HG03558 (cell line): ENCODE measurements around the gene SLC16A5.
"Not testable (repeated sequence)": the region's sequence is repeated elsewhere in the genome, so short reads cannot be mapped to it uniquely, and the experiment has no call there.

Experiments used
- ATAC-seq: cut with Tn5 transposase; IDR thresholded peaks from one replicate; pipeline ENCODE4 v1.9.1; 2021; ENCODE audit warnings: moderate number of reproducible peaks; ENCODE audit not compliant: unreplicated experiment; ENCODE audit errors: extremely low read depth

SLC16A5 gene

DNA sequence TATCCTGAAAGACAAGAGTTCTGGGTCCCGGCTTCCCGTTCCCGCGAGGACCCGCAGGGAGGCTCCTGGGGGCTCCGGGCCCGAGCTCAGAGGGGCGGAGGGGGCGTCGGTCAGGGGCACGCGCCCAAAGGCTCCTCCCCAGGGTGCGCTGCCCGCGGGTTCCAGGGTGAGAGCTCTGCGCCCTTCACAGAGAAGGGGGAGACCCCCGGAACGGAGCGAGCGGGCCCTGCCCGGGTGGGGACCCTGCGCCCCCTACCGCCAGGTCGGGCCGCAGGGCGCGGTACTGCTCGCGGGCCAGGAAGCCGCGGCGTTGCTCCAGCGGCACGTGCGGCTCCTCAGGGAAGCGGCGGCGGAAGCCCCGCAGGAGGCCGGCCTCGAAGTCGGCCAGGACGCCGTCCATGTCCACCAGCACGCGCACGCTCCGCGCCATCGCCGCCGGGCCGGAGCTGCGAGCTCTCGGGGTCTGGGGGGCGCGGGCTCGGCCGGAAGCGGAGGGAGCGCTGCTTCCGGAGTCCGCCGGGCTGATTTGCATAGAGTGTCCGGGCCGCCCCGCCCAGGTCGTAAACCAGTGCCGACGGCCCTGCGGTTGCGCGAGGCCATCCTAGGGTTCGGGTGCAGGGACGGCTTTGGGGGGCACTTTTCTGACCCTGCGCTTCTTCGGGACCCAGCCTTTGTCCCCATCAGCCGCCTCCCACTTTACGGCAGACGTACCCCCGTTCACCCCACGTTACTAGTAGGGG is 43.7 kb downstream of the SLC16A5 start, which contains the start of gene NT5C:
Gene NT5C, minus strand, starts transcription at position 465 of the 740 bp plus-strand sequence. Its CDS starts 35 bp downstream, at position 430.
- peak; percentile 44 for ATAC-seq

DNA sequence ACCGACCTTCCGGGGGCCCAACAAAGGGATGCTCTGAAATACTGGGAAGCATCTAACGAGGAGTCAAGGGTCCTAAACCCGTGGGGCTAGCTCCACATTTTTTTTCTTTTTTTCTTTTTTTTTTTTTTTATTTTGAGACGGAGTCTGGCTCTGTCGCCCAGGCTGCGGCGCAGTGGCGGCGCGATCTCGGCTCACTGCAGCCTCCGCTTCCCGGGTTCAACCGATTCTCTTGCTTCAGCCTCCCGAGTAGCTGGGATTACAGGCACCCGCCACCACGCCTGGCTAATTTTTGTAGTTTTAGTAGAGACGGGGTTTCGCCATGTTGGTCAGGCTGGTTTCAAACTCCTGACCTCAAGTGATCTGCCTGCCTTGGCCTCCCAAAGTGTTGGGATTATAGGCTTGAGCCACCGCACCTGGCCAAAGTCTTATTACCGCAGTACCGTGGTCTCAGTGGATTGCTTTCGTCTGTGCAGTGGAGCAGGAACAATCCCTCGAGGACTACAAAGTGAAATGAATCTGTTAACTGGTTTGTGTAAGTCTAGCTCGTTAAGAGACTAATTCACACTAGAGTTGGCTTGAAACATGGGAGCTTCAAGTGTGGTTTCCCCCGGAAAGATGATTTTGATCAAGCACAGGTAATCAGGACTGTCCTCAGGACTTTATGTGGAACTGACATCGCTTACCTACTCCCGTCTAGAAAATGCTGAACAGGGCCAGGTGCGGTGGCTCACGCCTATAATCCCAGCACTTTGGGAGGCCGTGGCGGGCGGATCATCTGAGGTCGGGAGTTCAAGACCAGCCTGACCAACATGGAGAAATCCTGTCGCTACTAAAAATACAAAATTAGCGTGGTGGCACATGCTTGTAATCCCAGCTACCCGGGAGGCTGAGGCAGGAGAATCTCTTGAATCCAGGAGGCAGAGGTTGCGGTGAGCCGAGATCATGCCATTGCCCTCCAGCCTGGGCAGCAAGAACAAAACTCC is 44.6 kb downstream of the SLC16A5 start:
- not testable (repeated sequence) for ATAC-seq

DNA sequence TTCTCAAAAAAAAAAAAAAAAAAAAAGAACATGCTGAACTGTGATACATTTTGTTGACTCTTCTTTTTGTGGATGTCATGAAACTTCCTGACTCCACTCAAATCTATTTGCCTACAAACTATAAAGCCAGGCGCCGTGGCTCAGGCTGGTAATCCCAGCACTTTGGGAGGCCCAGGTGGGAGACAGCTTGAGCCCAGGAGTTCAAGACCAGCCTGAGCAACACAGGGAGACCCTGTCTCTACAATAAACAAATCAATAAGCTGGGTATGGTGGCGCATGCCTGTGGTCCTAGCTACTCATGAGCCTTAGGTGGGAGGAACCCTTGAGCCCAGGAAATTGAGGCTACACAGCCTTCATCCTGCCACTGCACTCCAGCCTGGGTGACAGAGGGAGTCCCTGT is 45.2 kb downstream of the SLC16A5 start:
- no peak for ATAC-seq

DNA sequence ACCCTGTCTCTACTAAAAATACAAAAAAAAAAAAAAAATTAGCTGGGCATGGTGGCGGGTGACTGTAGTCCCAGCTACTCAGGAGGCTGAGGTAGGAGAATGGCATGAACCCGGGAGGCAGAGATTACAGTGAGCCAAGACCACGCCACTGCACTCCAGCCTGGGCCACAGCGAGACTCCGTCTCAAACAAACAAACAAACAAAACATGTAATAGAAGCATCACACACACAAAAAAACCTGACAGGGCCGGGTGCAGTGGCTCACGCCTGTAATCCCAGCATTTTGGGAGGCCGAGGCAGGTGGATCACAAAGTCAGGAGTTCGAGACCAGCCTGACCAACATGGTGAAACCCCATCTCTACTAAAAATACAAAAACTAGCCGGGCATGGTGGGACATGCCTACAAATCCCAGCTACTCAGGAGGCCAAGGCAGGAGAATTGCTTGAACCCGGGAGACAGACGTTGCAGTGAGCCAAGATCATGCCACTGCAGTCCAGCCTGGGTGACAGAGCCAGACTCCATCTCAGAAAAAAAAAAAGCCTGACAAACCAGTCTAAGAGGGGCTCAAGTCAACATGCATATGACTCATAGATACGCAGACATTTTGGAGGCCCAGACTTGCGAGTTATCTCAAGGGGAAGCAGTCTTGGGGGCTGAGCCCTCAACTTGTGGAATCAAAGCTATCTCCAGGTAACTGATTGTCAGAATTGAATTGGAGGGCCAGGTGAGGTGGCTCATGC is 46.0 kb downstream of the SLC16A5 start:
- not testable (repeated sequence) for ATAC-seq

DNA sequence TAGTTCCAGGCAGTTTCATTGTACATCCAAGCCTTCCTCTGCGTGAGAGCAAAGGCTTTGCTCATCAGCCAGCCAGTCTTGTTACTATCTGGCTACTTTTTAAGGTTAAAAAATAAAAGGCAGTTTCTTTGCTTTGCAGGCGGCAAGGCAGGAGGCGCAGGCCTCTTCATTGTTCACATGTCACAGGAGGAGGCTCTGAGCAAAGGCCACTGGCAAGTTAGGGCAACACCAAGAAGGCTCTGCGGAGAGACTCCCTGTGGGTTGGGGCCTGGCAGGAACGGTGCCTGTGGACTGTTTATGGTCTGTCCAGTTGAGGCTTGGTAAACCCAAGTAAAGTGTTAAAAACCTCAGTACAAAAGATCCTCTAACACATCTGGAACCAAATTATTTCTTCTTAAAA is 47.7 kb downstream of the SLC16A5 start:
- ATAC-seq = no peak

DNA sequence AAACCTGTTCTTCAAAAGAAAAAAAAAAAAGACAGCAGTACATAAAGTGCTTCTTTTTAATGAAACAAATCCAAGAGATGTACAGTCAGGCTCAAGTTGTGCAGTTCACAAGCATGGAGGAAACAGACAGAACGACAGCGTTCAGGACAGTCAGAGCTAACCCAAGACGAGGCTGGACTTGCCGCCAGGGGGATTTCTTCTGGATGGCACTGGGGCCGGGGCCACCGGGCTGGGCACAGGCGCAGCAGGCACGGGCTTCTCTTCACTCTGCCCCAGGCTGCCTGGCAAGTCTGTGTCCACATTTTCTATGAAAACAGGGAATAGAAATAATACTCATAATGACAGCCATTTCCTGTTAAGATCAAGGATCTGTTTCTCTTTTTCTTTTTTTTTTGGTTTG is 48.2 kb downstream of the SLC16A5 start:
- no peak for ATAC-seq

DNA sequence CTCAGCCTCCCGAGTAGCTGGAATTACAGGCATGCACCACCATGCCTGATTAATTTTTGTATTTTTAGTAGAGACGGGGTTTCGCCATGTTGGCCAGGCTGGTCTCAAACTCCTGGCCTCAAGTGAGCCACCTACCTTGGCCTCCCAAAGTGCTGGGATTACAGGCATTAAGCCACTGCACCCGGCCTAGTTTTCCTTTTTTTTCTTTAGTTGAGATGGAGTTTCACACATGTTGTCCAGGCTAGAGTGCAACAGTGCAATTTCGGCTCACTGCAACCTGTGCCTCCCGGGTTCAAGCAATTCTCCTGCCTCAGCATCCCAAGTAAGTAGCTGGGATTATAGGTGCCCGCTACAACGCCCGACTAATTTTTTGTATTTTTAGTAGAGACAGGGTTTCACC is 50.0 kb downstream of the SLC16A5 start:
- ATAC-seq = not testable (repeated sequence)

DNA sequence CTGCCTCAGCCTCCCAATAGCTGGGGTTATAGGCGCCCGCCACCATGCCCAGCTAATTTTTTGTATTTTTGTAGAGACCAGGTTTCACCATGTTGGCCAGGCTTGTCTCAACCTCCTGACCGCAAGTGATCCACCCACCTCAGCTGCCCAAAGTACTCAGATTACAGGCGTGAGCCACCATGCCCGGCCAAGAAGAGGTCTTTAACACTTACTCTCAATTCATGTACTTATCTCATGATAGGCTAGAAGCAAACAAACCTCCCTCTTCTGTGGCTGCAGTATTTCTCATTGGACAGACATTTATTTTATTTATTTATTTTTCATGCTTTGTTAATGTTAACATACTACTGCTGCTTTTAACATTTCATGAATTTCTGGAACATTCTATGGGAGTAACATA is 50.8 kb downstream of the SLC16A5 start:
- ATAC-seq = no peak

DNA sequence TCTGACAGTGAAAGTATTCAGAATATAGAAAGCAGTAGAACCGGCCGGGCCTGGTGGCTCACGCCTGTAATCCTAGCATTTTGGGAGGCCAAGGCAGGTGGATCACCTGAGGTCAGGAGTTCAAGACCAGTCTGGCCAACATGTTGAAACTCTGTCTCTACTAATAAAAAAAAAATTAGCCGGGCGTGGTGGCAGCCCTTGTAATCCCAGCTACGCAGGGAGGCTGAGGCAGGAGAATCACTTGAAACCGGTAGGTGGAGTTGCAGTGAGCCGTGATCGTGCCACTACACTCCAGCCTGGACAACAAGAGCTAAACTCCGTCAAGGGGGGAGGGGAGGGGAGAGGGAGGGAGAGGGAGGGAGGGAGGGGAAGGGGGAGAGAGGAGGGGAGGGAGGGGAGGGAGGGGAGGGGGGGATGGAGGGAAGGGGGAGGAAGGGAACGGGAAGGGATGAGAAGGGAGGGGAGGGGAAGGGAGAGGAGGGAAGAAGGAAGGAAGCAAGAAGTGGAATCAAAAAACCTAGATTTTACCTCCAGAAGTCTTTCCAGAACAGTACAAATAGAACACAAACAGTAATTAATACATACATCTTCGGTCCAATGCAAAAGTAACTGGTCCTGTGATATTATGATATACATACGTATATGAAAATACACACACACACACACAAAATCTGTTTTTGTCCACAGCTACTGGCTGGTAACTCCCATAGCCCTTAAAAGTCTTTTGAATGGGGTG is 54.6 kb downstream of the SLC16A5 start:
- no peak for ATAC-seq

DNA sequence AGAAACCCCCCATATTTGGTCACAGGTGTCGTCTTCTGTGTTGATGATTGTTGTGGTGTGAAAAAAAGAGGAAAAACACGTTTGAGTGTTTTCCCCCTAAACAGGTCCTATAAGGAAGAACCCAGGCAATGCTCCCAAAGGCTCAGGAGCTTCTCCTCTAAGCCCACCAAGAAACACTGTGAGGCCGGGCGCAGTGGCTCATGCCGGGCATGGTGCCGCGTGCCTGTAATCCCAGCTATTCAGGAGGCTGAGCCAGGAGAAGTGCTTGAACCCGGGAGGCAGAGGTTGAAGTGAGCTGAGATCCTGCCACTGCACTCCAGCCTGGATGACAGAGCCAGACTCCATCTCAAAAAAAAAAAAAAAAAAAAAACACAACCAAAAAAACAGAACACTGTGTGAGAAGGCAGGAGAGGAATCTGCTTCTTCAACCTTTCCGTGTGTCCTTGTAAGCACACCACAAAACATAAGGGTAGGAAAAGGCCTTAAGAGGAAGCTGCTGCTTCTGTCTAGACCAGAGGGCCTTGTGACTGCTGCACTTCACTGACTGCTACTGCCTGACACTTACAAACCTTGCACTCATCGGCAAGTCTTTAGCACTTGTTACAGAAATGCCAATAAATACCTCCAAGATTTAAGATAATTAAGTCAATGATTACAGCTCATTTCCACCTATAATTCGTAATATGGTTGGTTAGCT is 57.2 kb downstream of the SLC16A5 start:
- ATAC-seq = no peak

DNA sequence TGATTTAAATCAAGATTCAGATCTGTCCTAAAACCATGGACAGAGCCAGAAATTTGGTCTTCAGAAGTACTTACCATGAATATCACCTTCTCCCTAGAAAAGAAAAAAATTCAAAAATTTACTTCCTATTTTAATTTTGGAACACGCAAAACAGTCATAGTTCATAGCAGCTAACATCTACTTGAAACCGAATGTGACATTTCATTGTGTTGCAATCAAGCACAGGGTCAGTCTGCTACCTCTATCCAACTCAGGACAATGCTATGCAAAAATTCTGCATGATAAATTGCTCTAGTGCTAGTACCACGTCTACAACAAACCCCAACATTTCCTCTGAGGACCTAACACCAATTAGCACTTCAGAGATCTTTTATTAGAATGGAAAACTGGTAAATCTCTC is 58.8 kb downstream of the SLC16A5 start:
- ATAC-seq = no peak

DNA sequence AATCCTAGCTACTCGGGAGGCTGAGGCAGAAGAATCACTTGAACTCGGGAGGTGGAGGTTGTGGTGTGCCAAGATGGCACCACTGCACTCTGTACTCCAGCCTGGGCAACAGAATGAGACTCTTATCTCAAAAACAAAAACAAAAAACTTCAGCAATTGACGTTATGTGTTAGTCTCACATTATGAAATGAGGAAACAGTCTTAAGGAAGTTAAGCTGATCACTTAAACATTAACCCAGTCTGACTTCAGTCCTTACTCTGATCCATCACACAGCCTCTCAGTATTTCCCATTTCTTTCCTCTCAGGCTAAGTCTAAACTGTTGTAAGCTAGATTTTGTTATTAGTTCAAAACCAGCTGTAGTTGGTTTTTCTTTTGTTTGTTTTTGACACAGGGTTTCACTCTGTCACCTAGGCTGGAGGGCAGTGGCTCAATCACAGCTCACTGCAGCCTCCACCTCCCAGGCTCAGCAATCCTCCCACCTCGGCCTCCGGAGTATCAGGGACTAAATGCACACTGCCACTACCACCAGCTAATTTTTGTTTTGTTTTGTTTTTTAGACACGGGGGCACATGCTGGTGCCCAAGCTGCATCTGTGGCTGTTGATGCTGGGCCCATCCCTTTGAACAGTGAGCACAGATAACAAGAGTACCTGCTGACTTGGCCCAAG is 60.3 kb downstream of the SLC16A5 start:
- ATAC-seq = no peak

DNA sequence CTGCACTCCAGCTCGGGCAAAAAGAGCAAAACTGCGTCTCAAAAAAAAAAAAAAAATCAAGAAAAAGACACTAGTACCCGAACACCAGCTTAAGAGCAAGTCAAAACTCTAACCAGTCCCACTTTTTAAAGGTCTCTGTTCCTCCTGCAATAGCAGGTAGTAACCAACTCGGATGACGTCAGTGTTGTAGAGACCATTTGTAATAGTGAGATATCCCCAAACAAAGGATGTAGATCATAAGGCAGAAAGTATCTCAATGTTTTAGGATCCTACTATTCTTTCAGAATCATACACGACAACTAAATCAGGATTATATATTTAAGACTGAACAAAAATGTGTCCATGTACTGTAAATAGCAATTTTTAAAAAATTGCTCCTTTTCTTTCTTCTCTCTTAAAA is 64.2 kb downstream of the SLC16A5 start:
- no peak for ATAC-seq

DNA sequence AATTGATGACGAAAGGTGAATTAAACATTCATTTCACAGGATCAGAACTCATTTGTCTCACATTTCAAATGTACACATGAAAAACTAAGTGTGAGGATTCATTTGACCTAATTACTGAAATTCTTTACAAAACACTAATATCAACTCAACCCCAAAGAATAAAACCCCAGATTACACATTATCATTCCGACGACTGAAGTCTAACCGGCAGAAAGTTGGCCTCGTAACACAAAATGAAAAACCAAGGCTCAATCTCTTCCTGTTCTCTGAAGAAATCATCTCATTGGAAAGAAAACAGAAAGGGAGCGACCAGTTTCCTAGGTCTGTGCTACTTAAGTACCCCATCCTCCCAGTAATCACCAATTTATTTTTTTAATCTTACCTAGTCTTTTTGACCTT is 64.8 kb downstream of the SLC16A5 start:
- ATAC-seq = no peak

DNA sequence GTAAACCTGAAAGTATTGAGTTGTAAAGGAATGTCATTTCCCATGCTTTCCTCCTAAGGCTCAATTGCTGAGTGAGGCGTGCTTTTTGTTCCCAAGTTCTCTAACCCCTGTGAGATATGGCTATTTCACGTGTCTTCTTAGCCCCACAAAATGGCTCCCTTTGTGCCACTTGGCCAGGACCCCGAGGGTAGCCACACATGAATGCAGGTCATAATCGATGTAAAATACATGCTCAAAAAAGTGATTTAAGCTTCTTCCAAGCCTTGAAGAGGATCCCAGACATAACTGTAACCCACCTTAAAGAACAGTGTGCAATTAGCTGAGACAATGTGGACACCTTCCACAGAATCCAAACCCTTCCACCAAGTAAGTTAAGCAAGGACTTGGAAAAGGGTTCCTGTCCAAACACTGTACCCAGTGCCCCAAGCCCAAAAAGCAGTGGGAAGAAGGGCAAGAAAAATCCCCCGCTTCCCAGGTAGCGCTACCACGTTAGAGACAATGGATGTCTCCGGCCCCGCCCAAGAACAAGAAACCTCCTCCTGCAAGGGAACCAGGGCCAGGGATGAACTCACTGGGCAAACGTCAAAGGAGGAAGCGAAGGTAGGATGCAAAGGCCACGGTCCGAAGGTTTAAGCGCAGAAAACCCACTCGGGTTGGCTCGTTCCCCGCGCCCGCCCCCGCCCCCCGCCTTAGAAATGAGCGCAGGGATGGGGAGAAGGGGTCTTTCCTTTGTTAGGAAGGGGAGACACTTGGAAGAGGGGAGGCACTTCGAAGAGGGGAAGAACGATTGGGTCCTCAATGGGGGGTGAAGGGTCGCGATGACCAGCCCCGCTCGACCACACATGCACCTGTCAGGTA is 65.4 kb downstream of the SLC16A5 start:
- no peak for ATAC-seq

DNA sequence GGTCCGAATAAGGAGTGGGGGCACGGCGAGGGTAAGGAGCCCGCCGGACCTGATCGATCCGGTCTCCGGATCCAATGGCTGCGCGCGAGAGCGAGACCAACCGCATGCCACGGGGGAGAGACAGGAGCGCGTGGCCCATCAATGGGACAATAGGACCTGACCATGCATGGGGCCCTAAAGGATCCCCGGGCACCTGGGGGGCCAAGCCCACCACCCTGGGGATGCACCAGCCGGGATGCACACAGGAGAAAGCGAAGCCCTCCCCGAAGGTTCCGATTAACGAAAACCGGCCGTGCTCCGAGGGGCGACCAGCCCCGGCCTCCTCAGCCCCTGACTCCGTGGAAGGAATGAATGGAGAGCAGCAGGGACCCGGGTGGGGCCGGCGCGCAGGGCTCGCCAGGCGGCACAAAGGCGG is 66.0 kb downstream of the SLC16A5 start:
- ATAC-seq = peak; percentile 10

DNA sequence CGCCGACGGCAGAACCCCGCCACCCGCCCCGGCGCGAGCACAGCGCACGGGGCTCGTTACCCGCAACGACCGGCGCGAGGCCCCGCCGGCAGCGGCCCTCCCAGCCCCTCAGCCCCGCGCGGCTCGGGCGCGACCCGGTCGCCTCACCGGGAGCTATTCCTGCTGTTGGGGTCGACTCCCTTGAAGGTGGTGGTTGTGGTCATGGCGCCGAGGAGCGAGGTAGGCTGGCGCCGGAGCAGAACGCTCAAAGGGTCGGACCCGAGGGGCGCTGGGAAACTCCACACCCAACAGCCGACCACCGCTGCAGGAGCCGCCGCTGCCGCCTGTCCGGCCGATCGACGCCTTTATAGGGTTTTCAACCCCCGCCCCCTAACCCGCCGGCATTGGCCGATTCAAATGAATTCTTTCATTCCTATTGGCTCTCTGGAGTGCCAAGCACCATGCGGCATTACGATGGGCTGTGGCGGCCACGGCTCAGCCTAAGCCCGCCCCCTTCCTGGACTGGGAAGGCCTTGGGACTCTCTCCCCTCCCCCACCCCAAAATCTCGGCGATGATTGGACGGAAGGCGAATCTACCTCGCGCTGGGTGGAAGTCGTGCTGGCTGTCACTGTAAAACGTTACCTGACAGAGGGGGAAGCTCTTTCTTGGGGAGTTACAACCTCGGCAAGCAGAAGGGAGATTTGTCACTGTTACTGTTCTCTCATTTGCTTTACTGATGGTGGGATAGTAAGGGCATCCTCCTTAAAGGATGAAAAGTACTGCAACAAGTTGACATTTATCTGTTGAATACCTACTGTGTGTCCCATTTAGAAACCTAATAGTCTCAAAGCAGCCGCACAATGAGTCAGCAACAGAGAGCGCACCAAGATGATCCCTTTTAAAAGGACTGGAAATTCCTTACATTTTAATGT is 66.7 kb downstream of the SLC16A5 start, which contains the start of gene JPT1:
Gene JPT1, minus strand, starts transcription at position 318 of the 912 bp plus-strand sequence. Its CDS starts 115 bp downstream, at position 203.
- peak; percentile 88 for ATAC-seq
